ENCODE data around the gene ZNF185.

Gene ZNF185

DNA sequence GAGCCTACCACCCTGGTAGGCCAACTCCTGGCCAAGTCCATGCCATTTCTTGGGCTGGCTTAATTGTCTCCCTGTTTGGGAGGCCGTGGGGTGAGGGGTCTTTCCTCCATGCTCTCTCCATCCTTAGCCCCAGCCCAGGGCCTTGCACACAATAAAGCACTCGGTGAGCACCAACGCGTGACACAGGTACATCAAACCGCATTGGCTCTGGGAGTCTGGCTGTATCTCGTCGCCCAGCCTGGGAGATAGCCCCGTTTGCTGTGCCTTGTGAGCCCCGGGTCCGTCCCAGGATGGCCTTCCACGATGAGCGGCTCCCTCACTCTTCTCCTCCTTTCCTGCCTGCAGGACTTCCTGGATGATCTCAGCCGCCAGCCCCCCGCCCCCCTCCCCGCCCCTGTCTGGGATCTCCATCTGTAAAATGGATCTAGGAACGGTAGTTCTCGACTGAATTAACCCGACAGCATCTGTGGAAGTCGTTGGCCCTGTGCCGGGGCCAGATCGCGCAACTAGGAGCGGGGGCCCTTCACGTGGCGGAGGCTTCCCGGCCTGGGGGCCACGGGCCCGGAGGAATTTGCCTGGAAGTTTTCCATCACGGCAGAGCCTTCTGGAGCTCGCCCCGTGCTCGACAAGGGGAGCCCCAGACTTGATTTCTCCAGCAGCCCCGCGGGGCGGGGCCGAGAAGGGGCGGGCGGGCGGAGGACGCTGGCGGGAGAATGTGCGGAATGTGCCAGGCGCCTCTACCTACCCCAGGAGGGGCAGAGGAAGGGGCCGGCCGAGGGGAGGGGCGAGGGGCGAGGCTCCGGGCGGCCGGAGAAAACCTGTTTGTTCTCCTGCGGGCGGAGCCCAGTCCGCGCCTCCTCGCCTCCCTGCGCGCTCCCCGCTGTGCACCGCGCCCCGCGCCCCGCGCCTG lies at the start of gene ZNF185:
TSS of gene ZNF185 (plus strand) at position 846 of the 910 bp plus-strand sequence. CDS start 16,423 bp downstream, outside the sequence.
- no peak for DNase-seq

GRCh38 chrX:152850465-152850864 lies 47.4 kb upstream of the ZNF185 start:
- no peak for DNase-seq

DNA sequence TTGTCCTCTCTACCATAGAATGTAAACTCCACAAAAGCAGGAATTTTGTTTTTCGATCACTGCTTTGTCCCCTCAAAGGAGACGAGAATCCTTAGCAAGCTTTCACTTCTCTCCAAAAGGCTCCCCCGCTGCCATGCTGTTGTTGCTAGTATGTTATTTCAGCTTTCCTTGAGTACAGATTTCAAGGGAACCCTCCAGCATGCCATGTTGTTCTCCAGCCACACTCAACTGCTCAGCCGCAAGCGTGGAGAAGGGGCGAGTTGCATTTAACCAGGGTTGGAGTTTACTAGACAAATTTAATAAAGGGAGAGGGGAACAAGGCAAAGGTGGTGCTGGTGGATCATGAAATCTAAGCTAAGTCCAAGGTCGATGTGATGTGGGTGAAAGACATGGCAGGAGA lies 43.9 kb upstream of the ZNF185 start:
- no peak for DNase-seq

DNA sequence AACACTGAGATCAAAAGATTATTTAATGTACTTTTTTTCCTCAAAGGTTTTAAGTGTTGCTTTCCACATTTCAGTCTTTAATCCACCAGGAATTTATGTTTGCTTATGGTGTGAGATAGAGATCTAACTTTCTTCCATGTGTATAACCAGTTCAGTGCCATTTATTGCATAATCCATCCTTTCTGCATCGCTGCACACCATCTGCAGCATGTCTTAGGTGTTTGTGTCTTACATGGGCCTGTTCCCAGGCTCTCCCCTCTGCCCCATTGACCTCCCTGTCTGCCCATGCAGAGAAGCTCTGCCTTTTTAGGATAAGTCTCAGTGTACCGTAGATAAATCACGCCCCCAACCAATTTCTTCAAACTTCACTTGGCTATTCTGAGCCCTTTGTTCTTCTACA lies 36.8 kb upstream of the ZNF185 start:
- no peak for DNase-seq

- no peak for DNase-seq
These were observed 36.0 kb upstream of the ZNF185 start for GRCh38 chrX:152861826-152862225.

GRCh38 chrX:152865232-152865920 lies 32.5 kb upstream of the ZNF185 start:
- no peak for DNase-seq

DNA sequence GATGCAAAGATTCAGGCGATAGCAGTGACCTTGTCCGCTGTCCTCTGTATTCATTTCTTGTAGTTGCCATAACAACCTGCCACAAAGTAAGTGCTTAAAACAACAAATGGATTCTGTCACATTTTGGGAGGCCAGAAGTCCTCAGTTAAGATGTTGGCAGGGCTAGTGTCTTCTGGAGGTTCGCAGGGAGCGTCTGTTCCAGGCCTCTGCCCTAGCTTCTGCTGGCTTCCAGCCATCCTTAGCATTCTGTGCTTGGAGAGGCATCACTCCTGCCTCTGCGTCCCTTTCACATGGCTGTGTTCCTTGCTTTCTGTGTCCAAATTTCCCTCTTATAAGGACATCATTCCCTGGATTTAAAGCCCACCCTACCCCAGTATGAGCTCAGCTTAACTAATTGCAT lies 31.5 kb upstream of the ZNF185 start:
- DNase-seq = no peak

- no peak for DNase-seq
These were observed 27.9 kb upstream of the ZNF185 start for GRCh38 chrX:152869972-152870371.

DNA sequence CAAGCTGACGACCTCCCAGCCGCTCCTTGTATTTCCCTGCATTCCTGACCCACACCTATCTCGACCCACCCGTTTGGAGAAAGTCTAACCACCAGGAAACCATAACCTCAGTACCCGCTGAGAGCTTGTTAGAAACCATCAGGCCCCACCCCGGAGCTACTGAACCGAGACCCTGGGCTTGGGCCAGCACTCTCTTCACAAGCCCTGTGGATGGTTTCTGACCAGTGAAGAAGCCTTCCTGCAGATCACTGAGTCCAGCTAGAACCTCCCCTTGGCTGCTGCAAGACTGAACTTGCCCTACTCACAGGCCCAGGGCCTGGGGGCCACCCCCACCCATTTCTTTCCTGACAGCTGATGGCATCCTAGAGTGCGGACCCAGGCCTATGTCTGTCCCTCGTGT lies 26.6 kb upstream of the ZNF185 start:
- DNase-seq = no peak

- DNase-seq = no peak
These were observed 25.3 kb upstream of the ZNF185 start for GRCh38 chrX:152872522-152872921.

- DNase-seq = no peak
These were observed 24.5 kb upstream of the ZNF185 start for GRCh38 chrX:152873361-152873760.

- DNase-seq = no peak
These were observed 20.7 kb upstream of the ZNF185 start for GRCh38 chrX:152876931-152877840.

DNA sequence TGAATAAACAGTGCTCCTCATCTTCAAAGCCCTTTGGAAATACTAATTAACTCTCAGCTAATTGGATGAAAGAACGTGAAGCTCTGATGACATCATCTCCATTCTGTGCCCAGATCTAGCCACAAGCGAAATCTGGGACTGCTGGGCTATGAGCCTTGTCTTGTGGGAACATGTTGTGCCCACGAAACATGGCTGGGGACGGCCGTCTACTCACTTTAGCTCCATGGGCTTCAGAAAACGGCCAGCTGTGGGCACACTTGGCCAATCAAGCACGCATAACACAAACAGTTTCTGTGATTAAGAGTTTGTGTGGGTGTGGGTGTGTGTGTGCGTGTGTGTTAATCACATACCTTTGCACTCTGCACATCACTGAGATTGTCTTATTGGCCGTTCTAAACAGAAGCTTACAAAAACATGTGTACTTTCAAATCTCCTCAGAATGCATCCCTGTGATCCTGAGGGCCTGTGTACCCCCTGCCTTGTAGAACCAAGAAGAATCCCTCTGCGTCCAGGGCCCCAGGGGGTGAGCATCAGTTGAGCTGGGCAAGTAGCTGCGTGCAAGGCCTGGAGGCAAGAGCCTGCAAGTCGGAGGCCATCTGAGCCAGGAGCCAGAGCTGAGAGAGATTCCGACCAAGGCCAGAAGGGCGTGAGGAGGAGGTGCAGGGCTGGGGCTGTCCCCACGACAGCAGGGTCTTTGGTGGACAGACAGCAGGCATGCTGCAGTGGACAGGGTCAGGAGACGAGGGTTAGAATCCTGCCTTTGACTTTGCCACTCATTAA lies 18.7 kb upstream of the ZNF185 start:
- no peak for DNase-seq

- DNase-seq = no peak
These were observed 16.6 kb upstream of the ZNF185 start for GRCh38 chrX:152881289-152881688.

DNA sequence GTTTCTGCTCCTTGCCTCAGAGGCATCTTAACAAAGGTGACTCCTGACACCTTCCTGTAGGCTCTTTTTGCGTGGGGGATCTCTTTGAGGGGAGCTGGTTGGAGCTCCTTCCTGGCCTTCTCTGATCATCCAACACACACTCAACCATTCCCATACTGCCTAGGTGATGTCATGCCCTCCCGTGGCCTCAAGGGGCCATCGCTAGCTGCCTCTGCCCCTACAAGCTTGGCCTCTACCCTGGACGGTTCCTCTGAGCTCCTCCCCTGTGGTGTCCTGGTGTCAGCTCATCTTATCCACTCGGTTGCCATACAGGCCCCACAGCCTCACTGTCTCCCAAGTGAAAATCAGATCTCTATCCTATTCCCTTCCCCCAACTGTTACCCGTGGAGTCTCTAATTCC lies 13.7 kb upstream of the ZNF185 start:
- DNase-seq = no peak

GRCh38 chrX:152886716-152887115 lies 11.2 kb upstream of the ZNF185 start:
- no peak for DNase-seq

DNA sequence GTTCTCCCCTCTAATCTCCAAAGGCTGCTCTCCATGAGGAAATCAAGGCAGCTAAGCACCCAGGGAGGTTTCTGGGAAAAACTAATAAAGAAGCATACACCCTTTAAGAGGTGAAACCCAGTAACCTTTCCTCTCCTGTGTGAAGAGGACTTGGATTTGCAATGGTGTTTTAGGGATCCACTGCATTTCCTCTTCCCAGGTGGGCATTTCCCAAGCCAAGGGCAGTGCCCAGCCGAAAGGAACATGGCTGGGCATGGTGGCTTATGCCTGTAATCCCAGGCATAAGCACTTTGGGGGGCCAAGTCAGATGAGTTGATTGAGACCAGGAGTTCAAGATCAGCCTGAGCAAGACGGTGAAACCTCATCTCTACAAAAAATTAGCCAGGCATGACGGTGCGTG lies 5.4 kb upstream of the ZNF185 start:
- DNase-seq = no peak

- no peak for DNase-seq
These were observed 4.6 kb upstream of the ZNF185 start for GRCh38 chrX:152892999-152893891.

DNA sequence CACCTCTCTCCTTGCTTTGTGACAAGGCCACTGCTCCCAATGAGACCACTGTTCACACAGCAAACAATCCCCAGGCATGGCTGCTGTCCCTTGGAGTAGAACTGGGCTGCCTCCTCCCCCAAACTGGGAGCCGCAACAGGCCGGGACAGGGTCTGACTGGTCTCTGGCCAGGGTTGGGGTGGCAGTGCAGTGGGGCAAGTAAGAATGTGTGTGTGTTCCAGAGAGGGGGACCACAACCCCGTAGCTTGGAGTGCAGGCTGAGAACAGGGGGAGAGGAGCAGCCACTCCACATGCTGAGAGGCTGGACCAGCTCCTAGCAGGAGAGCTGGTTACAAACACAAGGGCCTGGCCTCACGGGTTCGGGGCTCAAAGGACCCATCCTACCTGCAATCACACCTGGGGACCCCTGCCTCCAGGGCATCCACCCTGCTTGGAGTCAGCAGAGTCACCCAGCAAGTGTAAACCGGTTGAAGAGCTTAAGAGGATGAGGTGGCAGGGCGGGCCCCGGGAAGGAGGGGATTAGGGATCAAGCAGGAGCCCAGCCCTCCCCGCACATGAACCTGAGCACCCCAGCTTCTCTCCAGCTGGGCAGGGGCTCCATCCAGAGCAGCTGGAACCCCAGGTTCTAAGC lies 3.8 kb upstream of the ZNF185 start:
- no peak for DNase-seq

DNA sequence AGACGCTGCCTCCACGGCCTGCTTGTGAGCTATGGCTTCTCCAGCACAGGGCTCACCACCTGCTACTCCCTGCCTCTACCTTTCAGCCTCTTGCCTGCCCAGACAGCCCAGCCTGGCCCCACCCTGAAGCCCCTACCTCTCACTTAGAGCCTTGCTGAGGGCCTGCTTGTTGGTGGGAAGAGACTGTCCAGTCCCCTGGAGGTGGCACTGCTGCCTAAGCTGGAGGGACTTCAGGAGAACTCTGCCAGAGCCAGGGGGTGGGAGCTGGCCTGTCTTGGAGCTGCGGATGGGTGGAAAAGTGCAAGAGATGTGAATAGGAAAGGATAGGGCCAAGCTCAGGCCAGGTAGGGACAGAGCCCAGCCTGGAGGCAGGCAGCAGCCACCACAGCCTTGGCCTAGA lies 2.7 kb upstream of the ZNF185 start:
- no peak for DNase-seq

Data from SIG-M5 (cell line).